GM10248 (cell line): ENCODE results near the gene FUT8.
A peak's percentile ranks its signal among the peaks of the same experiment; 100 is the strongest.

ENCODE experiments used
- CTCF ChIA-PET: fragments of 300-600 bp; sonication (Branson Sonifier 250); formaldehyde crosslinking; extraction: SDS; loops from one replicate; lab custom pipeline; 2021; ENCODE audit warnings: antibody characterized with exemption; lab: Yijun Ruan, JAX
- POLR2A ChIA-PET: fragments of 350-650 bp; sonication (Branson Sonifier 250); formaldehyde crosslinking; extraction: SDS; loops from one replicate; lab custom pipeline; 2020; ENCODE audit warnings: antibody characterized with exemption; lab: Yijun Ruan, JAX
- DNase-seq: peaks from one replicate; pipeline ENCODE4 v3.0.0; 2012; ENCODE audit errors: extremely low spot score
- TF ChIP-seq, protein P1 (sequence below): IDR thresholded peaks from 2 replicates; pipeline ENCODE4 v1.5.1; 2012; ENCODE audit warnings: mild to moderate bottlenecking, low read depth; ENCODE audit errors: extremely low read depth, missing control alignments, control extremely low read depth

The FUT8 gene

DNA sequence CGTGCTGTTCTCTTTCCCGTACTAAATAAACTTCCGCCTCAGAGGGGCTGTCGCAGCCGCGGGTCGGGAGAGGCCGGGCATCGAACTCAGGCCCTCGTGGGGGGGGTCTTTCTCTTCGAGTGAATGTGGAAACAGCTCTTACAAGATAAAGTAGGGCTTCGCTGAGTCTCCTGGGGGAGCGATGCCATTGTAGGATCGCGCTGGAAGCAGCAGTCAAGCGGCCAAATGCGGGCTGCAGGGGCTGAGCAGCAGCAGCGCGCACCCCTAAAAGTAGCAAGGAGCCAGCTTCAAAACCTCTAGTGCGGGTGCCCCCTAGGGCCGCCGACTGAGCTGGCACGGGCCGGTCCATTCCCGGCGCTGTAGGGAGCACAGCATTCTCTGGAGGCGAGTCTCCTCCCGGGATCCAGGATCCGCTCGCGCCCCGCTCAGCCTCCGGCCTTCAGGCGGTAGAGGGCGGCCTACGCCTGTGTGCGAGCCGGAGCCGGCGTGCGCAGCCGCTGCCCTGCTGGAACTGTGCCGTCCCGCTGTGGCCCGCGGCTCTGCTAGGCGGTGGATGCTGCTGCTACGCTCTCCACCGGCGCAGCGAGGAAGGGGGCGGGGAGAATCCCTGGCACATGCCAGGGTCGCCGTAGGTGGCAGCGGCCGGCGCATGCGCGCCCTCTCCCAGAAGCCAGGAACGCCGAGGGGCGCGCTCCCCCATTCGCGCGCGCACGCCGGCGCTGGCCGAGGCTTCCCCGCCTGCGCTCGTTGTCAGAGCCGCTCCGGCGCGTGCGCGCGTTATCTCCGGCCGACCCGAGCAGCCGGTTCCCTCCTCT is at the start of gene FUT8:
TSS of gene FUT8 (plus strand) at position 699 of the 815 bp plus-strand sequence. CDS start 148,834 bp downstream, outside the sequence.
- TF ChIP-seq, protein P1, sequence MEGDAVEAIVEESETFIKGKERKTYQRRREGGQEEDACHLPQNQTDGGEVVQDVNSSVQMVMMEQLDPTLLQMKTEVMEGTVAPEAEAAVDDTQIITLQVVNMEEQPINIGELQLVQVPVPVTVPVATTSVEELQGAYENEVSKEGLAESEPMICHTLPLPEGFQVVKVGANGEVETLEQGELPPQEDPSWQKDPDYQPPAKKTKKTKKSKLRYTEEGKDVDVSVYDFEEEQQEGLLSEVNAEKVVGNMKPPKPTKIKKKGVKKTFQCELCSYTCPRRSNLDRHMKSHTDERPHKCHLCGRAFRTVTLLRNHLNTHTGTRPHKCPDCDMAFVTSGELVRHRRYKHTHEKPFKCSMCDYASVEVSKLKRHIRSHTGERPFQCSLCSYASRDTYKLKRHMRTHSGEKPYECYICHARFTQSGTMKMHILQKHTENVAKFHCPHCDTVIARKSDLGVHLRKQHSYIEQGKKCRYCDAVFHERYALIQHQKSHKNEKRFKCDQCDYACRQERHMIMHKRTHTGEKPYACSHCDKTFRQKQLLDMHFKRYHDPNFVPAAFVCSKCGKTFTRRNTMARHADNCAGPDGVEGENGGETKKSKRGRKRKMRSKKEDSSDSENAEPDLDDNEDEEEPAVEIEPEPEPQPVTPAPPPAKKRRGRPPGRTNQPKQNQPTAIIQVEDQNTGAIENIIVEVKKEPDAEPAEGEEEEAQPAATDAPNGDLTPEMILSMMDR, result peak; percentile 55
- CTCF ChIA-PET, result interaction anchor here (0.7 to 5.5 kb wide), 30 partner anchors 13 to 548 kb away, joined by 3 to 39 read pairs (median 4); no protein-coding TSS in a partner anchor
- peak; percentile 85 for DNase-seq
- POLR2A ChIA-PET, result interaction anchor here (0.9 to 1.6 kb wide), 4 partner anchors 110 to 126 kb away, joined by 3 to 6 read pairs (median 4); no protein-coding TSS in a partner anchor

DNA sequence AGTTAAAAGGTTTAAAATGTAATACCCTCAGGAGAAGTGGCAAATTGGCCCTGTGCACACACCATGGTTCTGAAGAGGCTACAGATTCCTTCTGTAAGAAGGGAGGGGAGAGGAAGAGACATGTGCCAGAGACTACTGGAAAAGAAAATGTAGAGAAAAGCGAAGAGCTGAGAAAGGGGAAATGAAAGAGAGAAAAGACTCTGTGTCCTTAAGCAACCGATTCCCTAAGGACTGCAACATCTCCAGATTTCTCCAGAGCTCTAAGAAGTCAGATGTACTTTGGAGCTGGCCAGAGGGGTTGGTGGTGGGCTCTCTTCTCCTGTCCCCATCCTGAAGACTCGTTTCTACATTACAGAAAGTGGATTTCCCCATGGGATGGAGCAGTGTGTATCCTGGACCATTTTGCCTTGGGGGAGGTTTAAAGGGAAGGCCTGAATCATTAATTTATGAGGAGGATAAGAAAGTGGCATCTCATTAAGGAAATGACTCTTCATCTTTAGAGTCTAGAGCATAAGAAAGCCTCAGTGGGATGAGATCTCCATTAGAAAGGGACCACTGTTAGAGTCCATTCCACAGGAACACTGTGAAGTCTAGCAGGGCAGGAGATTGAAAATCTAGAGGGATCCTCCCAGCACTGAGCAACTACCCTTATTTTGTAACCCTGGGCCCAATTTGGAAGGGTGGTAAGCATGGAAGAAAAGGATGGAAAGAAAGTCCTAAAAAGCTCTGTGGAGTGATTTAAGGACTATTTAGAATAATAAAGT is 45.5 kb upstream of the FUT8 start:
- POLR2A ChIA-PET, result no interaction called here
- DNase-seq, result no peak
- CTCF ChIA-PET, result interaction anchor here (1.0 to 1.6 kb wide), 6 partner anchors 11 to 65 kb away, joined by 3 to 5 read pairs (median 4); no protein-coding TSS in a partner anchor
- TF ChIP-seq, protein P1, result no peak

DNA sequence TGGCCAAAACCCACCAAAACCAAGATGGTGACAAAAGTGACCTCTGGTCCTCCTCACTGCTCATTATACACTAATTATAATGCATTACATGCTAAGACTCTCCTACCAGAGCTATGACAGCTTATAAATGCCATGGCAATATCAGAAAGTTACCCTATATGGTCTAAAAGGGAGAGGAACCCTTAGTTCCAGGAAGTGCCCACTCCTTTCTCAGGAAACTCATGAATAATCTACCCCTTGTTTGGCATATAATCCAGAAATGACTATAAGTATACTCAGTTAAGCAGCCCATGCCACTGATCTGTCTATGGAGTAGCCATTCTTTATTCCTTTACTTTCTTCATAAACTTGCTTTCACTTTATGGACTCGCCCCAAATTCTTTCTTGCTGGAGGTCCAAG is 43.0 kb upstream of the FUT8 start:
- CTCF ChIA-PET, result interaction anchor here (0.8 kb wide), 1 partner anchor 42 kb away, joined by 3 read pairs; no protein-coding TSS in a partner anchor
- TF ChIP-seq, protein P1, result no peak
- POLR2A ChIA-PET, result interaction anchor here (0.5 kb wide), 1 partner anchor 42 kb away, joined by 3 read pairs; no protein-coding TSS in a partner anchor
- no peak for DNase-seq

DNA sequence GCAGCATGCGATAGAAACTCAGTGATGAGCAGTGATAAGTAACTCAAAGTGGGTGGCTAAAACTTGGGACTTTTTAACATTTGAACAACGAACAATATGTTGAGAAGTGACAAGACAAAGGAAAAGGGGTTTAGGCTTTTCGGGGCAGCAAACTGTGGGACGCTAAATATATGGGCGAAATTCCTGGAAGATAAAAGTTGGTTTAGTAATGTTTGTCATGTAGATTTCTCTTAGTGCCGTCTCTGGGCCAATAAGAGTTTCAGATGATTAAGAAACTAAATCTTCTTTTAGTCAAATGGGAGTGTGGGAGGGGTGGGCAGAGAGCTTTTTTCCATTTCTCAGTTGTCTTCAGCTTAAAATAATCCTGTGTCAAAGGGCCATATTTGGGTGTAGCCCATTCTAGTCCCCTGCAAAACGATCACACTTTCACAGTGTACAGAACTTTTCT is 41.7 kb upstream of the FUT8 start:
- ChIA-PET POLR2A (no interaction called here), CTCF (interaction anchor here (0.7 to 1.2 kb wide), 4 partner anchors 9 to 42 kb away, joined by 3 to 9 read pairs (median 3); no protein-coding TSS in a partner anchor)
- DNase-seq, result peak; percentile 53
- TF ChIP-seq, protein P1, result no peak

DNA sequence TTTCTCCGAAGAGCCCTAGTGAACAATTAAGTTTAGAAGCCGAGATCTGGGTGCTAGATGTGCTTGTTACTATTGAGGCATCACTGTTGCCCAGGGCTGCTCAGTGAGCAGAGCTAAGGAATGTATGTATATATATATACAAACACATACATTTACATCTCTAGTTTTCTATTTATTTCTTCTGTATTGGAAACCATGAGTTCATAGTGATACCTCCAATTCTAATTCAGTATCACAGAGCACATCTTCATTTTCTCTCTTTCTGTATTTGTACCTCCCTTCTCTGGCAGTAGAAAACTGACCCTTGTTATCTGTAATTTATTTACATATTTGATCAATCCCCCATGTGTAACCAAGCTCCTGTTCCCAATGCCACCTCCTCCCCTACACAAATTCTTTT is 40.7 kb upstream of the FUT8 start:
- ChIA-PET POLR2A (no interaction called here), CTCF (interaction anchor here (0.8 to 1.2 kb wide), 5 partner anchors 9 to 43 kb away, joined by 3 to 9 read pairs (median 3); no protein-coding TSS in a partner anchor)
- TF ChIP-seq, protein P1, result no peak
- DNase-seq, result no peak

DNA sequence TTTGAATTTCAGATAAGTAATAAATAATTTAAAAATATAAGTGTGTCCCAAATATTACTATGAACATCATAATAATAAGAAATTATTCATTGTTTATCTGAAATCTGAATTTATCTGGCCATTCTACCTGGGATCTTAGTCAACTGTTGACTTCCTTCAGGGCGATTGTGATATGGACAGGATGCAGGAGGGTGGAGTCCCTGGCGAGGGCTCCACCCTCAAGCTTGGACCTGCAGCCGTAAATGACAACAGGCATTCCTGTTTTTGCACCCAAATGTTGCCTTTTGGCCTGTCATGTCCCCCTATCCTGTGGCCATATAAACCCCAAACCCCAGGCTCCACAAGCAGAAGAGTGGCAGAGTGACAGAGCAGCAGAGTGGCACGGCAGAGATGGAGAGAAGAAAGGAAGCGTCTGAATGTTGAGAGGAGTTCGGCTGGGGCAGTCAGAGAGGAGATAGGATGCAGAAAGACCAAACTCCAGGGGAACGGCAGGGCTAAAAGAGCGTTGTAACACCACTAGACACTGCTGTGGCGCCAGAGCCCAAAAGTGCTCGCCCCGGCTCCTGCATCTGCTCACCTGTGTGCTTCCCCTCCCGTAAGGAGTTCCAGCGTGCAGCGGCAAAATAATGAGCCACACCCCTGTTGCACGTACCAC is 39.4 kb upstream of the FUT8 start:
- TF ChIP-seq, protein P1, result no peak
- ChIA-PET CTCF (no interaction called here), POLR2A (no interaction called here)
- DNase-seq, result no peak
